Measurements from ENCODE around the gene ZMYND19. TPM values are rescaled to one million over a fixed set of nuclear protein-coding genes. Genes with fewer than 3 reads are reported as not detected.

Gene ZMYND19
- total RNA-seq, 2 donors from 2014 or later = 14.4 to 36.0 TPM

GRCh38 chr9:137578518-137579258 is 11.6 kb downstream of the ZMYND19 start, which contains the start of gene DPH7:
TSS of gene DPH7 (minus strand) at chr9:137578925. CDS start at chr9:137578777, 148 bp downstream.
- intact Hi-C loops (cut with DNase I) = no loop called here
- peak; percentile 99 for DNase-seq
- Histone ChIP-seq H3K9me3 (no peaks in the 10 kb centered on the region), H3K4me1 (no peaks in the 10 kb centered on the region), H3K9ac (ENCODE audit: low read depth in 2 of 2, low read length in 2 of 2) (peak within 1 kb of the TSS; percentile 63 to 81), H3K36me3 (no peaks in the 10 kb centered on the region), H3K4me3 (peak within 1 kb of the TSS; percentile 96), H3K27ac (peak within 1 kb of the TSS; percentile 83), H3K27me3 (no peaks in the 10 kb centered on the region)
- TF ChIP-seq CTCF (IDR thresholded peaks at IDR 0.05) = peak; percentile 95

- Histone ChIP-seq H3K4me1 (no peaks in the 10 kb centered on the region), H3K36me3 (no peaks in the 10 kb centered on the region), H3K4me3 (no peak overlapping the region), H3K27me3 (no peaks in the 10 kb centered on the region), H3K27ac (no peak overlapping the region), H3K9me3 (no peaks in the 10 kb centered on the region), H3K9ac (ENCODE audit: low read depth in 2 of 2, low read length in 2 of 2) (no peak overlapping the region)
- intact Hi-C loops (cut with DNase I) = no loop called here
- TF ChIP-seq CTCF (IDR thresholded peaks at IDR 0.05) = no peak
- DNase-seq = no peak
Observed at GRCh38 chr9:137575716-137576411, 14.4 kb downstream of the ZMYND19 start.

GRCh38 chr9:137575364-137575715 is 15.0 kb downstream of the ZMYND19 start:
- intact Hi-C loops (cut with DNase I) = no loop called here
- no peak for TF ChIP-seq CTCF (IDR thresholded peaks at IDR 0.05)
- Histone ChIP-seq H3K4me1 (no peaks in the 10 kb centered on the region), H3K4me3 (no peak overlapping the region), H3K9me3 (no peaks in the 10 kb centered on the region), H3K27me3 (no peaks in the 10 kb centered on the region), H3K9ac (ENCODE audit: low read depth in 2 of 2, low read length in 2 of 2) (no peak overlapping the region), H3K27ac (no peak overlapping the region), H3K36me3 (no peaks in the 10 kb centered on the region)
- no peak for DNase-seq

- intact Hi-C loops (cut with DNase I) = no loop called here
- Histone ChIP-seq H3K36me3 (no peaks in the 10 kb centered on the region), H3K27ac (no peak overlapping the region), H3K27me3 (no peaks in the 10 kb centered on the region), H3K9ac (ENCODE audit: low read depth in 2 of 2, low read length in 2 of 2) (no peak overlapping the region), H3K4me1 (no peaks in the 10 kb centered on the region), H3K9me3 (no peaks in the 10 kb centered on the region), H3K4me3 (no peak overlapping the region)
- TF ChIP-seq CTCF (IDR thresholded peaks at IDR 0.05) = no peak
- no peak for DNase-seq
Observed at GRCh38 chr9:137574192-137574591, 16.1 kb downstream of the ZMYND19 start.

GRCh38 chr9:137570566-137570965 is 19.7 kb downstream of the ZMYND19 start:
- H3K4me1 ChIP-seq = no peaks in the 10 kb centered on the region
- H3K4me3 ChIP-seq = no peak overlapping the region
- DNase-seq = no peak
- no peak for TF ChIP-seq CTCF (IDR thresholded peaks at IDR 0.05)
- intact Hi-C loops (cut with DNase I) = no loop called here
- no peaks in the 10 kb centered on the region for H3K36me3 ChIP-seq
- H3K27ac ChIP-seq = no peak overlapping the region
- H3K27me3 ChIP-seq = no peaks in the 10 kb centered on the region
- no peak overlapping the region for H3K9ac ChIP-seq (ENCODE audit: low read depth in 2 of 2, low read length in 2 of 2)
- H3K9me3 ChIP-seq = no peaks in the 10 kb centered on the region
